ENCODE data around the gene F10.
"Not testable (repeated sequence)": the region's sequence is repeated elsewhere in the genome, so short reads cannot be mapped to it uniquely, and the experiment has no call there.

F10 gene

GRCh38 chr13:113086991-113087922, 35.3 kb upstream of the F10 start:
- DNase-seq = no peak

- no peak for DNase-seq
Observed at GRCh38 chr13:113087923-113088690, 34.5 kb upstream of the F10 start.

GRCh38 chr13:113088691-113089020, 33.9 kb upstream of the F10 start:
- no peak for DNase-seq

DNA sequence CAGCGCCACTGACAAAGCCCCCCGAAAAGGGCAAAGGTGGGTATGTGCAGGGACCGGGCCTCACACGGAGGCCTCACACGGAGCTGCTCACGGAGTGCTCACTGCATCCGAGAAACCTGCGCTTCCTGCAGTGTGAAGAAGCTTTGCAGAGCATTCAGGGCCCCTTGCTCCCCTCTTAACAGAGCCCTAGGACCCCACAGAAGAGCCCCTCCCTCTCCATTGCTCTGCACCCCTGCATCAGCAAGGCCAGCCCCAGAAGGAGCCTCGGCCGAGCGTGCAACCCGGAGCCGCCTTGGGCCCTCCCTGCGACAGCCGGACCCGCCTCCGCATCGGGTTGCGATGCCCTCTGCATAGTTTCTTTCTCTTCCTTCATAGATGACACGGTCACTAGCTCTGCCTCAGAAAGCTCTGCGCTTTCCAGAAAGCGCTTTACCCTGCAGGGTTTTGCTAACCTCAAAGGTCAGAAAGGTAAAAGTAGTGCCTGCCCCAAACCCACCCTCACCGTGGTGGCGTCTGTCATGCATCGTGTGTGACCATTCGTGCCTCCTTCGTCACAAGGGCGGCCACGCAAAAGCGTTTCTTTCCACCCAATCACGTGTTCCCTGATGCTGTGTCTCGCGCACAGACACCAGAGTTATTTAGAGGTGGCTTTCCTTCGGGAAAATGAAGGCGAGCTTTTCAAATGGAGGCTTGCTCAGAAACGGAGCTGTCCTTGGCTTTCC, 32.7 kb upstream of the F10 start:
- DNase-seq = no peak

DNA sequence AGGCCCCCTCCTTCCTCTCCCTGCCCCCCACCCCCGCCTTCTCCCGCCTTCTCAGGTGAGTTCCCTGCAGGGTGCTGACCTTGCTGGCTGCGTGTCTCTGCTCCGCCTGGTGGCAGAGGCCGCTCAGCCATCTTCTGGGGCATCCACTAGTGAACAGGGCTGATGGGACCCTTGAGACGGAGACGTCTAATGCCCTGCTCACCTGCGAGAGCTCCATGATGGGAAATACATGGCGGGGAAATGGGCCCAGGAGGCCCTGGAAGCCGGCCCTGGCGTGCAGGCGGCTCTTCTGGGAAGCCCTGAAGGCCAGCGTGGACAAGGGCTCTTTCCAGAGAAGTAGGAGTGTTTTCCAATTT, 32.2 kb upstream of the F10 start:
- DNase-seq = no peak

DNA sequence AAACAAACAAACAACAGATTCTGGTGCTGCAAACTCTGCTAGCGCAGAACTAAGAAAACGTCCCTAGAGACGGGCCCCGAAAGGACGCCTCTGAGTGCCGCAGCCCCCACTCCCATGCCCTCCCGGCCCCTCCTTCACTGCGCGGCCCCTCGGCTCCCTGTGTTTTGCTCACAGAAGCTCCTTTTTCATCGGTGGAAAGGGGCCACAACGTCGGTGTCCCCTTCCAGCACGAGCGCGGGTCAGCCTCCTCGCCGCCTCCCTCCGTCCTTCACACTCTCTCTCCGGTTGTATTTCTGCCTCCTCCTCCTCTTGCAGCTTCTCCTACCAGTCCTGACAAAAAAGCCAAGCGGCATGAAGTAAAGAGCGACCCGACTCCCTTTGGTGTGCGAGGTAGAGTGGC, 31.8 kb upstream of the F10 start:
- no peak for DNase-seq

DNA sequence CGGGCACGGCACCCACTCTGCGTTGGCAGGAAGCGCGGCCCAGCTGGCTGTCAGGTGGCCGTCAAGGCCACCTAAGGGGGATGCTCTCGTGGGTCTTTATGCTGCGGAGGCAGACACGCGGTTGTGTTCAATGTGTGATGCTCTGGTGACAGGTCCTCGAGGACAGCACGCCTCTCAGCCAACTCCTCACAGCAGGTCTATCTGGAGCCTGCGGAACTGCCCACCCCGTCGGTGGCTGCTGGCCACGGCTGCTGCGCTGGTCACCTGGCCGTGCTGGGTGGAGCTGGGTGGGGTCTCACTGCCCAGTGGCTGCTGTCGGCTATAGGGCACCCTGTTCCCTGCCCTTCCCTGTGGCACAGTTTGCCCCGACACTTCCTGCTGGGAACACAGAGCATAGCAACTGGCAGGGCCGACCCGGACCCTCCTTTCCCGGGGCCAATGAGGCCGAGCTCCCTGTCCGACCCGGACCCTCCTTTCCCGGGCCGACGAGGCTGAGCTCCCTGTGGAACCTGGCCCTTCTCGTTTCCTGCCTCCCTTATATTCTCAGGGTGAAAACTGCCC, 31.3 kb upstream of the F10 start:
- no peak for DNase-seq

GRCh38 chr13:113091891-113092775, 30.5 kb upstream of the F10 start:
- DNase-seq = no peak

- DNase-seq = no peak
Observed at GRCh38 chr13:113092776-113093579, 29.6 kb upstream of the F10 start.

DNA sequence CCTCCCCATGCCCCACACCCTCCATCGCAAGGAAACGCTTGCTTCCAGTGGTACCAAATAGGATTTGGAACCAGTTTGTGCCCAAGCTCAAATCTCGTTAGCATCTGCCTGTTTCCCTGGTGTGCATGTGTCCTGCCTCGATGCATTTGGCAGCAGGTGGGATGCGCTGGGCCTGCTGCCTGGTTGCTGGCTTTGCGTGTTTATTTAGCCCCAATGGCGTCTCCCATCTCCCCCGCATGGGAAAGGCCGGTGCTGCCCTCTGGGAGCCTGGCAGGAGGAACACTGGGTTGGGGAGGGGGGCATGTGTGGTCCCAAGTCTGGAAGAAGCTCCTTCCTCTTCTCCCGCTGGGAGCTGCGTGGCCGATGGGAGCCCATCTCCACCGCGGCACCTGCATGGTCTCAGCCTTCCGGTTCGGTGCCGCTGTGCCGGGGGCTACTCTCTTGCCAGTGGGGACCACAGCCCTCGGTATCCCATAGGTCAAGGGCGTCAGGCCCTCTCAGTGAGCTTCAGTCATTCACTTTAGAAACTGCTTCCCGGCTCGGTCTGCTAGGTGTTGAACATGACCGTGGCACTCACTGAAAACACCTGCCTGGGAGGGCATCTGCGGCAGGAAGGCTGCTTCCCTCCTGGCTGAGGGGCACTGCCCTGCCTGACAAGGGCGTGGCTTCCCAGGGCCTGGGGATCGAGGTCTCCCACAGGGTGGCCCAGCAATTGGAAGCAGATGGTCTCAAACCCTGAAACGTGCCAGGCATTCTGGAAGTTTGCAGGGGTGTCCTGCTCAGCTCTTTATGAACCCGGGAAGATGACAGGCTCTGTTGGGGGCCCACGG, 28.8 kb upstream of the F10 start:
- DNase-seq = no peak

DNA sequence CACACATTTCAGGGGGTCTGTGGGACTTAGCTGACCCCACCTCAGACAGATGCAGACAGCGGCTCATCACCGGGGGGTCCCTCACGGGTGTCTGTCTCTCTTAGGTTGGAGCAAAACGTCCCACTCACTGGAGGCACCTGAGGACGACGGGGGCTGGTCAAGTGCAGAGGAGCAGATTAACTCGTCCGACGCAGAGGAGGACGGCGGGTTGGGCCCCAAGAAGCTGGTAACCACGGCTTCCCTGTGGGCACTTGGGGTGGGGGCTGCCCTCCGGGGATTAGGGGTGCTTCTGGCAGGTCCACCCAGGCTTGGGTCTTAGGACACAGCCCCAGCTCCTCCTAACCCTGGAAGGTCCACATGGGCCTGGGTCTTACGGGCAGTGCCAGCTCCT, 28.2 kb upstream of the F10 start:
- DNase-seq = no peak

DNA sequence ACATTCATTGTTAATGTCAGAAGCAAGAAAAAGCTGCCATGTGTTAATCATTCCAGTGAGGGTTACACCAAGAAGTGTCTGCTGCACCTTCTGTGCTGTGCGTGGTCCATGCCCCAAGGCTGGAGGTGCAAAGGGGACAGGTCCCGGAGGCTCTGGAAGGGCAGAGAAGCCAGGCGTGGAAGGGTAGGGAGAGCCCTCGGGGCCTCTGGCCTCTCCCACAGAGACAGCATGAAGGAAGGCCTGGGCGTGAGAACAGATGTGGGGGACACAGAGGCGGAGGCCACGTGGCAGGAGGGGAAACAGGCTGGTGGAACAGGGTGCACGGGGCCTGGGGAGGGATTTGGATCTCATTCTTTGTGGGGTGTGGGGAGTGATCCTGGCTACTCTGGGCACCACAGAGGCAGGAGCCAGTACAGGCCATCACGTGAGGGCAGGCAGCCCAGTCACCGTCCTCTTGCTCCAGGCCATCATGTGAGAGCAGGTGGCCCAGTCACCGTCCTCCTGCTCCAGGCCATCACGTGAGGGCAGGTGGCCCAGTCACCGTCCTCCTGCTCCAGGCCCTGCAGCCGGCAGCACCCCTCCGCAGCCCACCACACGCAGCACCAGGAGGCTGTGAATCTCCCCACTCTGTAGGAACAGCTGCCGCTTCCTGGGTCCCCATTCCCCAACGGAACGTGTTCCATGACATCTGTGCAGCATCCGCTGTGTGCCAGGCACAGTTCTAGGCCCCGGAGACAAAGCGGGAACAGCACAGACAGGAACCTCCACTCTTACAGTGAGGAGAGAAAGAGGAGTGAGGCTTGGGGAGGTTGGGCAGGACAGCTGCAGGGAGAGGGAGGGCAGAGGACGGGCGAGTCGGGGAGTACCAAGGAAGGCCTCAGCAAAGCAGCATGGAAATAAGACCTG, 27.2 kb upstream of the F10 start:
- DNase-seq = no peak

DNA sequence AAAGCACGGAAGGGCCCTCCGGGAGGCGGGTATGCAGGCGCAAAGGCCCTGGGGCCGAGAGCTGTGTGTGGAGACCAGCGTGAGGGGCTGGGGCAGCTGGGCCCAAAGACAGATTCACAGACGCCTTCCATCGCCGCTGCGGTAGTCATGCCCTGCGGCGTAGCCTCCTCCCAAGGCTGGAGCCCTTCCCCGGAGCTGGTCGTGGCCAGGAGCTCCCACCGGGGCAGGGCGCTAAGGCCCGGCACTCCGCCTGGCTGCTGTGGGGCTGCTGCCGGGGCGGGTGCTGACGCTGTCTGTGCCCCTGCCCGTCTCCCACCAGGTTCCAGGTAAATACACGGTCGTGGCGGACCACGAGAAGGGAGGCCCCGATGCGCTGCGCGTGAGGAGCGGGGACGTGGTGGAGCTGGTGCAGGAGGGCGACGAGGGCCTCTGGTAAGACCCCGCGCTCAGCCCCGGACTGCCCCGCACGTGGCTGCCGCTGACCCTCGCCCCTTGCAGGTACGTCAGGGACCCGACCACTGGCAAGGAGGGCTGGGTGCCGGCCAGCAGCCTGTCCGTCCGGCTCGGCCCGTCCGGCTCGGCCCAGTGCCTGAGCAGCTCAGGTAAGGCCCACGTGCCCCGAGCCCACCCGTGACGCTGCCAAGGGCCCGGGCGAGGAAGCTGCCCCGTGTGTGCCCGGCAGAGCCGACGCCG, 26.4 kb upstream of the F10 start:
- no peak for DNase-seq

- DNase-seq = no peak
Observed at GRCh38 chr13:113096745-113097305, 25.8 kb upstream of the F10 start.

DNA sequence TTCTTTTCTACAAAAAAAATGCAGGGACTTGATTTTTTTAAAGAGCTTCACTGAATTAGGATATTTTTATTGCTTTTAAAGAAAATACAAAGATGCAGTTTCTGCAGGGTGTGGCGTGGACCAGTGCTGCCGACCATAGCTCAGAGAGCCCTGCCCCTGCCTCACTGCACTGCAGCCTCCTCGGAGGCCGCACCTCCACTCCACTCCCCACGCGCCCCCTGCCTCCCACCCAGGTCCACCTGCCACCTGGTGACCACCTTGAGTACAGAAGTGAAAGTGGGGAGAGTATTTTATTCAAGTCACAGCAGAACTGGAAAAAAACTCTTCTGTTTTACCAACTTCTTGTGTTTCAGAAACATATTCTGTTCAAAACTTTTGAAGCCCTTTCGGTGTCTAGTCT, 24.9 kb upstream of the F10 start:
- DNase-seq = no peak

GRCh38 chr13:113098162-113098732, 24.4 kb upstream of the F10 start:
- DNase-seq = no peak

DNA sequence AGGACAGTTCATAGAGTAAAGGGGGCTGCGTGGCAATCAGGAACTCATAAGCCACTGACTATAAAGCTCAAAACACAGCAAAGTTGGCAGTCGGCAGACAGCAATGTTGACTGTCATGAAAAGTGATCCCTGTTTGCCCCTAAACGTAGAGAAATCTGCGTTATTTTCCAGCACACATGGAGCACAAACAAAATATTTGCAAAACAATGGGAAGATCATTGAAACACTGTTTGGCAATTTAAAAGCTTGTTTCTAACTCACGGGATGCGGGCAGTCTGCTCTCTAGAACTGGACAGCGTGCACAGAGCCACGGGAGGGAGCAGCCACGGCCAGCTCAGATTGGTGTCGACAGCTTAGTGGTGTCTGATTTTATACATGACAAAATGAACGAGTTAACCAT, 23.5 kb upstream of the F10 start:
- no peak for DNase-seq

GRCh38 chr13:113102302-113102701, 20.3 kb upstream of the F10 start:
- DNase-seq = not testable (repeated sequence)

All from stimulated activated CD4-positive, alpha-beta T cell treated with anti-CD3 and anti-CD28 coated beads, Interleukin-2, amount 100 ng/mL, for 48 hours (primary cell).